B cell (primary cell): ENCODE measurements around the gene LYPLAL1. TPM values are rescaled to one million over a fixed set of nuclear protein-coding genes. Genes with fewer than 3 reads are reported as not detected.
"Not testable (repeated sequence)": the region's sequence is repeated elsewhere in the genome, so short reads cannot be mapped to it uniquely, and the experiment has no call there.

Experiments
- ATAC-seq: fragments of 200-7000 bp; cut with Tn5 transposase; one replicate; pipeline ENCODE4 v1.10.0; 2021; ENCODE audit warnings: low read depth, mild to moderate bottlenecking, moderate number of reproducible peaks, moderate library complexity
- CTCF ChIA-PET: fragments of 350-600 bp; sonication (Branson Sonifier 250); formaldehyde crosslinking; loops from one replicate; lab custom pipeline; 2021; ENCODE audit warnings: antibody characterized with exemption, inconsistent platforms; lab: Charles Lee
- POLR2A ChIA-PET: fragments of 350-600 bp; sonication (Branson Sonifier 250); formaldehyde crosslinking; loops from one replicate; lab custom pipeline; 2021; ENCODE audit warnings: antibody characterized with exemption; lab: Charles Lee
- DNase-seq: peaks from one replicate; pipeline ENCODE4 v3.0.0; 2013
- H2AFZ ChIP-seq: 2 replicates; pipeline ENCODE4 v1.6.1; 2012; ENCODE audit warnings: mild to moderate bottlenecking, low read depth, low read length; ENCODE audit not compliant: insufficient read depth, poor library complexity, severe bottlenecking
- H3K27ac ChIP-seq, 2 donors: 1 replicate in 1 of 2; 2 replicates in 1 of 2; pipeline ENCODE4 v1.5.1; 2012 to 2013; ENCODE audit warnings: low read length in 2 of 2, mild to moderate bottlenecking in 2 of 2, moderate library complexity in 1 of 2
- H3K27me3 ChIP-seq, 4 experiments: fragments of 200-600 bp in 1 of 4; sonication (generic) in 1 of 4; replicated peaks in 1 of 4; 1 replicate in 2 of 4; 2 replicates in 2 of 4; pipeline versions ENCODE4 v1.6.1 to v1.7.0; 2013 to 2016; ENCODE audit warnings: low read length in 3 of 4, mild to moderate bottlenecking in 2 of 4, mixed read lengths in 1 of 4, moderate library complexity in 1 of 4; ENCODE audit not compliant: insufficient read depth in 4 of 4, control insufficient read depth in 3 of 4; ENCODE audit errors: control extremely low read depth in 1 of 4
- H3K36me3 ChIP-seq, 2 experiments: replicated peaks in 1 of 2; 1 replicate in 1 of 2; 2 replicates in 1 of 2; pipeline versions ENCODE4 v1.6.1 to v1.7.1; 2013; ENCODE audit warnings: low read length in 1 of 2; ENCODE audit not compliant: insufficient read depth in 2 of 2, control insufficient read depth in 1 of 2; ENCODE audit errors: control extremely low read depth in 1 of 2, extremely low read depth in 1 of 2
- H3K4me1 ChIP-seq, 2 donors: fragments of 200-600 bp in 1 of 2; sonication (generic) in 1 of 2; 1 replicate in 1 of 2; 2 replicates in 1 of 2; pipeline versions ENCODE4 v1.5.1 to v1.6.1; 2013 to 2017; ENCODE audit warnings: low read length in 2 of 2; ENCODE audit not compliant: control insufficient read depth in 2 of 2, insufficient read depth in 2 of 2
- H3K4me2 ChIP-seq: replicated peaks from 2 replicates; pipeline ENCODE3; 2012; ENCODE audit warnings: mild to moderate bottlenecking, low read depth, low read length; ENCODE audit not compliant: poor library complexity, severe bottlenecking
- H3K4me3 ChIP-seq, 5 experiments: fragments of 200-600 bp in 1 of 5; sonication (generic) in 1 of 5; 1 replicate in 3 of 5; 2 replicates in 2 of 5; pipeline versions ENCODE4 v1.5.1 to v1.7.0; 2011 to 2016; ENCODE audit warnings: low read length in 4 of 5, mild to moderate bottlenecking in 4 of 5, low read depth in 2 of 5, control low read depth in 1 of 5, moderate library complexity in 1 of 5; ENCODE audit not compliant: insufficient read depth in 1 of 5; ENCODE audit errors: control extremely low read depth in 1 of 5, extremely low read depth in 1 of 5
- H3K79me2 ChIP-seq: fragments of 200-600 bp; sonication (generic); one replicate; pipeline ENCODE4 v1.6.0; 2016; ENCODE audit warnings: low read length; ENCODE audit not compliant: control insufficient read depth, insufficient read depth
- H3K9ac ChIP-seq: fragments of 200-600 bp; sonication (generic); 2 replicates; pipeline ENCODE4 v1.6.1; 2017; ENCODE audit warnings: mild to moderate bottlenecking, low read length, moderate library complexity
- H3K9me3 ChIP-seq, 3 donors: one replicate each; pipeline versions ENCODE4 v1.6.1 to v1.7.1; 2013; ENCODE audit warnings: low read length in 2 of 3; ENCODE audit not compliant: control insufficient read depth in 2 of 3, insufficient read depth in 1 of 3; ENCODE audit errors: control extremely low read depth in 1 of 3
- H4K20me1 ChIP-seq: 2 replicates; pipeline ENCODE4 v1.6.0; 2012; ENCODE audit warnings: mild to moderate bottlenecking, low read length; ENCODE audit not compliant: insufficient read depth, control insufficient read depth, poor library complexity, severe bottlenecking
- H3K27ac Mint-ChIP-seq: one replicate; pipeline ENCODE4 v1.8.0; 2021; ENCODE audit warnings: mixed read lengths
- H3K27me3 Mint-ChIP-seq: one replicate; pipeline ENCODE4 v1.8.0; 2021; ENCODE audit warnings: mixed read lengths
- H3K4me1 Mint-ChIP-seq: one replicate; pipeline ENCODE4 v1.8.0; 2021; ENCODE audit warnings: mixed read lengths
- H3K4me3 Mint-ChIP-seq: one replicate; pipeline ENCODE4 v1.8.0; 2021; ENCODE audit warnings: mixed read lengths
- H3K9me3 Mint-ChIP-seq: one replicate; pipeline ENCODE4 v1.8.0; 2022; ENCODE audit warnings: mixed read lengths; ENCODE audit not compliant: insufficient read depth
- CTCF ChIP-seq: fragments of 200-600 bp; IDR thresholded peaks from one replicate; pipeline ENCODE4 v1.8.0; 2022; ENCODE audit warnings: antibody characterized with exemption, mild to moderate bottlenecking
- EZH2 ChIP-seq: IDR thresholded peaks from 2 replicates; pipeline ENCODE4 v1.6.1; 2012; ENCODE audit warnings: borderline replicate concordance, low read depth, mild to moderate bottlenecking, moderate library complexity, low read length; ENCODE audit not compliant: insufficient read depth, poor library complexity, severe bottlenecking
- WGBS: methylation state at CpG from one replicate; pipeline ENCODE4 v1.1.5; 2013; ENCODE audit warnings: missing lambda C conversion rate; ENCODE audit not compliant: insufficient coverage; 5-methylcytosine and 5-hydroxymethylcytosine counted together
- intact Hi-C: fragments of 100-400 bp; cut with micrococcal nuclease; formaldehyde crosslinking; loops from one replicate; pipeline ENCODE4 v1.10.0; 2022
- polyA plus RNA-seq: library from polyadenylated mRNA; depleted of rRNA; stranded (reverse); fragments of >200 nt; gene quantifications from 2 replicates; pipeline ENCODE4 v1.2.3, GENCODE V29; 2012
- total RNA-seq, 2 donors: library from RNA; stranded (reverse); fragments of 120-200 nt in 1 of 2; gene quantifications; 1 replicate in 1 of 2; 2 replicates in 1 of 2; pipeline versions ENCODE4 v1.2.3 to v1.2.4, GENCODE V29; 2013 to 2022

The LYPLAL1 gene
- total and polyA plus RNA-seq, 2 donors (not counting 1 experiment from before 2014, with no cell fraction given) = 27.0 to 65.4 TPM

DNA sequence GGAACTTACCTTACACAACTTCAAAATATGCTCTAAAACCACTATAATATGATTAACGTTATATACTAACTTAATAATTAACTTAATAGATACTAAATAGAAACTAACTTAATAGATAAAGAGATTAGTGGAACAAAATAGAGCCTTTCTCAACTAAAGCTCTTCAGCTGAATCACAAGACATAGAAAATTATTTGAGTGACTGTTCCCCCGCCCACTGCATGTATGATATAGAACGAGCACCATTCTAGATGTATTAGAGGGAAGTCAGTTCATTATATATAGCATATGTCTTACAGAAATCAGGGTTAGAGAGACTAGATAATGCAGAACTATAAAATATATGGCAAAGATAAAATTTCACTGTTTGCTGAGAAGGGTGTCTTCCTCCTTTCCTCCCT lies 16.3 kb downstream of the LYPLAL1 start:
- H2AFZ ChIP-seq = no peak overlapping the region
- H4K20me1 ChIP-seq = peaks cover 4% of the 10 kb centered on the region
- no peaks in the 10 kb centered on the region for H3K27me3 Mint-ChIP-seq
- peaks cover 52% of the 10 kb centered on the region for H3K4me1 Mint-ChIP-seq
- ATAC-seq (no peak), DNase-seq (no peak)
- intact Hi-C loops = loop anchor here (5.0 kb wide), 1 partner anchor 98 kb away; no protein-coding TSS in a partner anchor
- peaks cover 15 to 21% of the 10 kb centered on the region in 2 donors for H3K4me1 ChIP-seq
- no peaks in the 10 kb centered on the region for H3K9me3 Mint-ChIP-seq
- no peak overlapping the region for H3K4me3 ChIP-seq
- no peak for TF ChIP-seq CTCF
- ChIA-PET CTCF (interaction anchor here (2.0 to 2.9 kb wide), 2 partner anchors 13 to 15 kb away, joined by 6 to 16 read pairs; no protein-coding TSS in a partner anchor), POLR2A (interaction anchor here (0.7 to 1.9 kb wide), 2 partner anchors 16 to 49 kb away, joined by 3 to 15 read pairs; partner anchors contain the start of gene LYPLAL1)
- no peaks in the 10 kb centered on the region for H3K27me3 ChIP-seq
- peaks cover 62% of the 10 kb centered on the region for H3K79me2 ChIP-seq
- peaks cover 3 to 6% of the 10 kb centered on the region in 2 experiments for H3K36me3 ChIP-seq
- H3K9me3 ChIP-seq = peaks cover 0 to 2% (median 1%) of the 10 kb centered on the region in 3 donors
- H3K27ac Mint-ChIP-seq = peak overlapping the region; percentile 11
- no peak overlapping the region for H3K27ac ChIP-seq
- no peak overlapping the region for H3K4me2 ChIP-seq
- H3K9ac ChIP-seq = no peak overlapping the region
- no peak overlapping the region for H3K4me3 Mint-ChIP-seq
- no CpG with 5 or more reads among the region's 3 CpGs for WGBS

DNA sequence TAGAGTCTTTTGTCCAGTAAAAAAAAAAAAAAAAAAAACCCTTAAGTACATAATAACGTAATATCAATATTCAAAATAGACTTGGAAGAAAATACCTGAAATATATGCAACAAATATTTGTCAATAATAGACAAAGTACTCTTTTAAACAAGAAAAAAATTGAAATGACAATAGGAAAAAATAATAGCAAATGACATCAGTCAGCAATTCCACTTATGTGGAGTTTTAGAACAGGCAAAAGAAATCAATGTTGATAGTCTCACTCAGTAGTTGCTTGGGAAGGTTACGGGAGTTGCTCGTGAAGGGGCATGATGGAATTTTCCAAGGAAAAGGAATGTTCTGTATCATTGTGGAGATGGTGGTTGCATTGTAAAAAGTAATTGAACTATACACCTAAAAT lies 16.9 kb downstream of the LYPLAL1 start:
- Histone ChIP-seq H3K4me1 (peaks cover 12 to 21% of the 10 kb centered on the region in 2 donors), H3K27ac (no peak overlapping the region), H3K27me3 (no peaks in the 10 kb centered on the region), H3K79me2 (peaks cover 57% of the 10 kb centered on the region), H3K4me3 (no peak overlapping the region), H2AFZ (no peak overlapping the region), H3K9ac (no peak overlapping the region), H4K20me1 (peaks cover 4% of the 10 kb centered on the region), H3K9me3 (peaks cover 0 to 2% (median 1%) of the 10 kb centered on the region in 3 donors), H3K36me3 (peaks cover 3 to 8% of the 10 kb centered on the region in 2 experiments), H3K4me2 (no peak overlapping the region)
- POLR2A ChIA-PET = interaction anchor here (0.7 kb wide), 1 partner anchor 50 kb away, joined by 3 read pairs; no protein-coding TSS in a partner anchor
- WGBS = 100% methylated on average over 2 of the region's 3 CpGs
- peaks cover 50% of the 10 kb centered on the region for H3K4me1 Mint-ChIP-seq
- ATAC-seq = no peak
- intact Hi-C loops = no loop called here
- no peaks in the 10 kb centered on the region for H3K27me3 Mint-ChIP-seq
- no peak for DNase-seq
- TF ChIP-seq CTCF (no peak), EZH2 (no peak)
- CTCF ChIA-PET = no interaction called here
- no peak overlapping the region for H3K4me3 Mint-ChIP-seq
- H3K27ac Mint-ChIP-seq = peak overlapping the region; percentile 18
- H3K9me3 Mint-ChIP-seq = no peaks in the 10 kb centered on the region

DNA sequence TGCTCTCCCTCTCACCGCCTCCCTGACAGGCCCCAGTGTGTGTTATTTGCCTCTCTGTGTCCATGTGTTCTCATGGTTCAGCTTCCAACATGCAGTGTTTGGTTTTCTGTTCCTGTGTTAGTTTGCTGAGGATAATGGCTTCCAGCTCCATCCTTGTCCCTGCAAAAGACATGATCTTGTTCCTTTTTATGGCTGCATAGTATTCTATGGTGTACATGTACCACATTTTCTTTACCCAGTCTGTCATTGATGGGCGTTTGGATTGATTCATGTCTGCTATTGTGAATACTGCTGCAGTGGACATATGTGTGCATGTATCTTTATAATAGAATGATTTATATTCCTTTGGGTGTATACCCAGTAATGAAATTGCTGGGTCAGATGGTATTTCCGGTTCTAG lies 22.2 kb downstream of the LYPLAL1 start:
- POLR2A ChIA-PET, ATAC-seq, intact Hi-C loops, H3K4me3 ChIP-seq, H3K4me1 ChIP-seq, H3K9me3 ChIP-seq, H3K27ac ChIP-seq, H3K9me3 Mint-ChIP-seq, H3K27me3 ChIP-seq, H2AFZ ChIP-seq, H3K4me2 ChIP-seq, CTCF ChIA-PET, H3K4me3 Mint-ChIP-seq, H3K9ac ChIP-seq, H4K20me1 ChIP-seq, H3K27me3 Mint-ChIP-seq, H3K27ac Mint-ChIP-seq, DNase-seq: not testable (repeated sequence)
- H3K79me2 ChIP-seq = peaks cover 12% of the 10 kb centered on the region
- 100% methylated on average over 1 of the region's 3 CpGs for WGBS
- peaks cover 12% of the 10 kb centered on the region for H3K4me1 Mint-ChIP-seq
- peaks cover 11 to 23% of the 10 kb centered on the region in 2 experiments for H3K36me3 ChIP-seq
